Activated CD8-positive, alpha-beta memory T cell treated with anti-CD3 and anti-CD28 coated beads for 4 hours (primary cell): ENCODE data around the gene REELD1.

Experiments used
- DNase-seq, 2 donors: peaks; one replicate each; pipeline ENCODE4 v3.0.0-alpha.2; 2020; ENCODE audit warnings: low read depth in 2 of 2

Gene REELD1

GRCh38 chr4:146224326-146224966, 10.1 kb downstream of the REELD1 start:
- no peak for DNase-seq

DNA sequence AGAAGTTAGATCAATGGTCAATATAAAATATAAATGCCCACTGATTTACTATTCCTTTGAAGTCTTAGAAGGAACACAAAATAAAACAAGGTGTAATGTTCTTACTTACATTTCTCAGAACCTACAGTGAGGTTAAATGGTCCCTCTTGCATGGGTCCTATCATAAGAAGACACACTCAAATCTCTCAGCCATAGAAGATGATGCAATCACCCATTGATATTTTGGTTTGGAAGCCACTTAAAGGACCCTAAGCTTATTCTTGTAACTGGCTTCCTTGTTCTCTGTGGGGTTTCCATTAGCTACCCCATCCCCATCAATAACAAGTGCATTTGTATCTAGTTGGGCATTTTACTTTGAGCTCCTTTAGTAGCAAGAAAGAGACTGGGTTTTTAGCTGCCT, 15.1 kb downstream of the REELD1 start:
- DNase-seq: no peak

GRCh38 chr4:146232131-146232722, 17.9 kb downstream of the REELD1 start:
- DNase-seq: no peak

DNA sequence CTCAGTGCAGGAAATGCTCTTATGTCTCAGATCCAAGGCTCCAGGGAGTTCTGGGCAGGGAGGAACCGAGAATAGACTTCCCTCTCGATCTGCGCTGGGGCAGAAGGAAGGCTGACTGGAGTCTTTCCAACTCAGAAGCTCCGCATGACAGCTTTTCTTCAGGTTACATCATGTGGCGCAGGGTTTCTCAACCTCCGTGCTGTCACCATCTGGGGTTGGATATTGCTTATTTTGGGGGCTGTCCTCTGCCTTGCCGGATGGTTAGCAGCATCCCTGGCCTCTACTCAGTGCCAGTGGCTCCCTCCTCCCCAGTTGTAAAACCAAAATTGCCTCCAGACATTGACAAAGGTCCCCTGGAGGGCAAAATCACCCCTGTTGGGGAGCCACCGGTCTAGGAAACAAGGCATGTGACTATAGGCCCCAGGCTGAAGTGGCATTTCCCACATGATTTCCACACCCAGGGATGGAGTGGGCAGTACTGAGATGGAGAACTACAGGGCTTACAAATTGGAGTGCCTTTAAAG, 21.4 kb downstream of the REELD1 start:
- DNase-seq: no peak

- DNase-seq: no peak
These were observed 21.9 kb downstream of the REELD1 start for GRCh38 chr4:146236216-146236615.

DNA sequence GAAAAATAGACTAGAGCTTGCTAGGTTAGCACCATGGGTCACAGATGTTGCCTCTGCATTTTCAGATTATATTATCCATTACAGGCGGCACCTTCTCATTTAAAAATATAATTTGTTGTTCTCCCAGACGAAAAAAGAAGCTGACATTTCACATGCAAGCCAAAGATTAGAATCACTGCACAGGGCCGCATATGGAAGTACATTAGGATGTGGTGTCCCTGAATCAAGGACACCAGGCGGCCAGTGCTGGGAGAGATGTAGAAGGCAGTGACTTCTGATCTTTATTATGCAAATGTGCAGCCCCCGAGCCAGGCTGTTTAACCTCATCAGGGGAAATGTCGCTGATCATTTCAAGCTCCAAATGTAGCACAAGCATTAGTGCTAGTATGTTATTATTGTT, 22.8 kb downstream of the REELD1 start:
- DNase-seq: no peak

GRCh38 chr4:146238107-146238506, 23.8 kb downstream of the REELD1 start:
- DNase-seq: no peak

- peak; percentile 24 to 38 for DNase-seq
These were observed 29.0 kb downstream of the REELD1 start for GRCh38 chr4:146243141-146243882.

DNA sequence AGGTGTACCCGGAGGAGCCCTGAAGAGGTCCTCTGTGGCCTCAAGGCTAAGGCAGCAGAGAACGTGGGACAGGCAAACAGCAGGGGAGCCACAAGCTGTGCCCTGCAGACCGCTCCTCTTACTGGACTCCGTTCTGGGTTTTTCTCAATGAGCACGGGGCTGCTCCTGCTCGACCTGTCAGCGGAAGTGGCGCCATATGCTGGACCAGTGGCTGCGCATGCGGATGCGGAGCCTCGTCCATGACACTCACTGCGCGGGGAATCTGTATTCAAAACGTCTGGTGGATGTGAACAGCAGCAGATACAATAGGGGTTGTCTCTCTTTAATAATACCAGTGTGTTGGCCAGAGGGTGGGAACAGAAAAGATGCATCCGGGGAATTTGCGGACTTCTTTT, 29.5 kb downstream of the REELD1 start:
- DNase-seq: no peak

DNA sequence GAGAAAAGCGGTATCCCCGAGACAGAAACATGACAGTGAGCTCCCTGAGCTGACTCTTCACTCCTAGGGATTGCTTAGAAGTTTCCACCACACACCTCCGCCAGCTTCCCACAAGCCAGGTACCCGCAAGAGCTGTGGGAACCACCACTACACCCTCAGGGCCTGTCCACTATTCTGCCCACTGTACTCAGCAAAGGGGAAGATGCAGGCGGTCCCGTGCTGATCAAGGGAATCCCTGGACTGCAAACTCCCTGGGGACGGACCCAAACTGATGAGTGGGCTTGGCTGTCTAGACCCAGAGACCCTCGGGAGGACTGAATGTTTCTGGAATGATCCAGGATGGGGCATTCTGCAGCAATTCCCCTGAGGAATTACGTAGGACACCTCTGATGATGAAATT, 30.2 kb downstream of the REELD1 start:
- no peak for DNase-seq

GRCh38 chr4:146245246-146245645, 30.9 kb downstream of the REELD1 start:
- no peak for DNase-seq

GRCh38 chr4:146245850-146246249, 31.5 kb downstream of the REELD1 start:
- no peak for DNase-seq

GRCh38 chr4:146246381-146246780, 32.0 kb downstream of the REELD1 start:
- no peak for DNase-seq

GRCh38 chr4:146247356-146247755, 33.0 kb downstream of the REELD1 start:
- no peak for DNase-seq

DNA sequence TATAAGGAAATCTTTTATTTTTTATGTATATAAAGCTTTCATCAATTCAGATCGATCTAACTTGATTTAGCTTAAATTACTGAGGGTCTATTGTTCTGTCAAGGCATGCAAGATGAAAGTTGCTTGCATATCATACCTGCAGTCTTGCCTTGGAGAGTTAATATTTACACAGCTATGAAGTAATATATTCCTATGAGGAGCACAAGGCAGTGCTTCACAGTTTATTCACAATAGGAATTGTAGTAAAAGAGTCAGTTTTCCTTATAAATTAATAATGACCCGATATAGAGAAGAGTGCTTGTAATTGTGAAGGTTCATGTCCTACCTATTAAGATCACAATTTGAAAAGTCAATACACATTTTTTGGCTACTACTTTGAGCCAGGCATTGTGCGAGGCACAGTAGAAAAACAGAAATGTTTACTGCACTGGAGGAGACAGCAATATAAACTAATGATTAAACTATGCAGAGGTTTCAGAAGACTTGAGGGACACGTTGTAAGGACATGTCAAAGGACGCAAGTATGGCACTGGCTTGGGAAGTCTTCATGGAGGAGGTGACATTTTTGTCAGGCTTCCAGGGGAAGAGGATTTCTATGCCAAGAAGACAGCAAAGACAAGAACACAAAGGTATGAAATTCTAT, 38.8 kb downstream of the REELD1 start:
- no peak for DNase-seq

DNA sequence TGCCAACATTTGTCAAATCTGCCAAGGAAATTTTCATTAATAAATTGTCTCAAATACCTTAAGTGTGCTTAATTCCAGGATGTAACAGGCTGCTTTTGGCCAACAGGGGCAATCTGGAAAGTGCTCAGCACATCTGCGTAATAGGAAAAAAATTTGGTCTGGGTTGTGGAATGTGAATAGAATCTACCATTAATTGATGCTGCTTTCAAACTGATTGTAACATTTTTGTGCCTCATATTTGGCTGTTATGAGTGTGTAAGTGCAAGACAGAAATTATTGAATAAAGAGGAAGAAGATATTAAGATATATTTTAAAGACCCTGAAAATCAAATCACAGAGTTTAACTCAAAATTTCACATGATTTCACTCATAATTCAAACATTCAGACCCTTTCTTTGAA, 41.1 kb downstream of the REELD1 start:
- DNase-seq: no peak

DNA sequence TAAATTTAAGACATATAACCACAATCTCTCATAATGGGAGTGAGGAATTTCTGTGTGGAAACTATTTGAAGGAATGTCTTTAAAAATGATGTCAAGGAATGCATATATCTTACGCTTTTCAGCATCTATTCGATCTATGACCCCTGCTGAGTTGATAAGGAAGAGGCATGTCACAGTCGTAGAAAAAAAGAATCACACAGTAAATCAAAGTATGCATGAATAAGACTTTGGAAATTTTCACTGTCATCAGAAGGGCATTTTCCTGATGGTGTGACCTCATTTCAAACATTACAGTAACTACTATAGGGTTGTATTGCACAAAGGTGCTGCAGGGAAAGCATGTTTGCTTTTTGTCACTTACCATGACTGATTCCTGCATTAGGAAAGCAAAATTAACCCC, 41.5 kb downstream of the REELD1 start:
- DNase-seq: no peak

GRCh38 chr4:146256328-146256727, 42.0 kb downstream of the REELD1 start:
- DNase-seq: no peak

DNA sequence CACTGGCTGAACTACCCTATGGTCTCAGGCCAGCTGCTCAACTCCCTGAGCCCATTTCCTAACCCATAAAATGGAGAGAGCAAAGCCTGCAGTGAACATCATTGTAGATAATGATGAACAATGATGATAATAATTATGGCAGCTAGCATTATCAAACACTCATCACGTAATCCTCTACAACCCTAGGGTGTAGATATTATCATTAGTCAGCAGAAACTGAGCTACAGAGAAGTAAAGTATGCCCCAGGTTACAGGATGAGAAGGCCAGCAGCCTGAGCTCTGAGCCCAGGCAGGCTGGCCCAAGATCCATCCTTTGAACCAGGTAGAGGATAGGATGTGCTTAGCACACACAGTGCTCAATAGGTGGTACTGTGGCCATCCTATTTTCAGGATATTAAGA, 43.2 kb downstream of the REELD1 start:
- DNase-seq: no peak

DNA sequence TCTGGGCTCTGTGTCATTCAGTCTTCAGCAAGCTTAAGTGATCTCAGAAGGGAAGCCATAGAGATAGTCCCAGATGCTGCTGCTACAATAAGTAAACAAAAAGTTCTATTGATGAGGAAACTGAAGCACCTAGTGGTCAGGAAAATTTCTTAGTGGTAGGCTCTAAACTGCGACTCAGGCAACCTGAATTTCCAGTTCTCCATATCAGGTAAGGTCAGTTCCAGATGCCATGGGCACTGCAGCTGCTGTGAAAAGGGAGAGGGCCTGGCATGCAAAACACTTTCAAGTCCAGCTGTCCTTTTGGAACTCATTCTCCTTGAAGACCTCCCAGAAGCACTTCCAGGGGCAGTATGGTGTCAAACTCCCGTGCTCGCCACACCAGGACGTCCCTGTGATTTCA, 46.2 kb downstream of the REELD1 start:
- DNase-seq: no peak

DNA sequence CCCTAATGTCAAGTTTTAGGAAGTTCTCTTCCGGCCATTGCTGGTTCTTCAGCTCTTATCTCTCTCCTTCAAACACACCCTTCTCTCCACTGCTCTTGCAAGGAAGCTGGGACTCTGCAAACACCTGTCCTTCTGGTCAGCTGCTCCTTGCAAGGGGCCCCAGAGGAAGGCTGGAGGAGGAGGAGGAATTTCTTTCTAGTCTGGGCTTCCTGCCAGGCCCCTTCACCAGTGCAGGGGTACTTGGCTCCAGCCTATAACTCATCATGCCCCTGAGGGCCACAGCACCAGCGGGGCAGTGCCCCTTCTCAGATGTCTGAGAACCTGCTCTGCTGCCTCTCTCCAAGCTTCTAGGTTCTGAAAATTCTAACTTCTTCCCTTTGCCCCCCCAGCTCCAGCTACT, 46.7 kb downstream of the REELD1 start:
- DNase-seq: no peak

DNA sequence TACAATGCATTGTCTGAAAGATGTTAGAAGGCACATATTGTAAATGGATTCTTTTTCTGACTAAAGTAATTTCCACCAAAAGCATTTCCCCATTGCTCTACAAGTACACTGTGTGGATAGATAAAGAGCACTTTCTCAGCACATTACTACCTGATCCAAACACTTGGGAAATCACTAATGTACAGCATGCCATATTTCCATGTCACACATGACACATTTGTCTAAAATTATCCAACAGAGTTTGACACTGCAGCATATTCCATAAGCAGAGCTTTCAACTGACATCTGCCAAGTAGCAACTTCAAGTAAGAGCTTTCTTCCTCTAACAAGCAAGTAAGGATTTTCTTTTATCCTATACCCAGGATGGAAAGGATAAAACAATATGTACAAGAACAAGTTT, 49.5 kb downstream of the REELD1 start:
- DNase-seq: no peak
